GM21528 (cell line): ENCODE measurements around the gene FAM3B.

Experiments used
- ATAC-seq: cut with Tn5 transposase; IDR thresholded peaks from one replicate; pipeline ENCODE4 v1.9.1; 2021; ENCODE audit warnings: mild to moderate bottlenecking, moderate library complexity; ENCODE audit not compliant: unreplicated experiment, low FRiP score

The FAM3B gene

GRCh38 chr21:41318218-41318617 is 1.6 kb downstream of the FAM3B start:
- ATAC-seq = no peak

- ATAC-seq = no peak
Measured at GRCh38 chr21:41319273-41319672, 2.7 kb downstream of the FAM3B start.

GRCh38 chr21:41321211-41321907 is 4.8 kb downstream of the FAM3B start:
- ATAC-seq = no peak

DNA sequence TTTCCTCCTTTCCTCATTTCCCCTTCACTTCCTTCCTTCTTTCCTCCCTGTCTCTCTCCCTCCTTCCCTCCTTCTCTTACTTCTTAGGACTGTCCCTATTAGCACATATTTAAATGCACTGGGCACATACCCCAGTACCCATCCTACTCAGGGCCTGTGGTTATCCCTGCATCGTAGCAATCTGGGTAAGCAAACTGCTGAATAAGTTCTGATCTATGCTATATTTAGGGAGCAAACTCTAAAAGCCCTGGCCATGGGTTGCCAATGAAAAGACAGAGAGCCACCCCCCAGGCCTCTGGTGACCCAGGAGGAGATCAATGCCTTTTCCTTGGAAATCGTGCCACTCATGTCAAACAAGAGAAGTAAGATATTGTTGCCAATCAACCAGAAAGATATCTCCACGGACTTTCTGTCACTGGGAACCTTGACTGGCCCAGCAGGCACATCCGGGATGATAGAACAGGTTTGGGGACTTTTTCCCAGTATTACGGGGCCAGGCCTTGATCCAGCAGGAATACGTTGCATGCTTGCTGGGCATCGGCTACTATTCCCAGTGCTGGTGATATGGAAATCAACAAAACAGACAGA is 5.4 kb downstream of the FAM3B start:
- ATAC-seq = no peak

DNA sequence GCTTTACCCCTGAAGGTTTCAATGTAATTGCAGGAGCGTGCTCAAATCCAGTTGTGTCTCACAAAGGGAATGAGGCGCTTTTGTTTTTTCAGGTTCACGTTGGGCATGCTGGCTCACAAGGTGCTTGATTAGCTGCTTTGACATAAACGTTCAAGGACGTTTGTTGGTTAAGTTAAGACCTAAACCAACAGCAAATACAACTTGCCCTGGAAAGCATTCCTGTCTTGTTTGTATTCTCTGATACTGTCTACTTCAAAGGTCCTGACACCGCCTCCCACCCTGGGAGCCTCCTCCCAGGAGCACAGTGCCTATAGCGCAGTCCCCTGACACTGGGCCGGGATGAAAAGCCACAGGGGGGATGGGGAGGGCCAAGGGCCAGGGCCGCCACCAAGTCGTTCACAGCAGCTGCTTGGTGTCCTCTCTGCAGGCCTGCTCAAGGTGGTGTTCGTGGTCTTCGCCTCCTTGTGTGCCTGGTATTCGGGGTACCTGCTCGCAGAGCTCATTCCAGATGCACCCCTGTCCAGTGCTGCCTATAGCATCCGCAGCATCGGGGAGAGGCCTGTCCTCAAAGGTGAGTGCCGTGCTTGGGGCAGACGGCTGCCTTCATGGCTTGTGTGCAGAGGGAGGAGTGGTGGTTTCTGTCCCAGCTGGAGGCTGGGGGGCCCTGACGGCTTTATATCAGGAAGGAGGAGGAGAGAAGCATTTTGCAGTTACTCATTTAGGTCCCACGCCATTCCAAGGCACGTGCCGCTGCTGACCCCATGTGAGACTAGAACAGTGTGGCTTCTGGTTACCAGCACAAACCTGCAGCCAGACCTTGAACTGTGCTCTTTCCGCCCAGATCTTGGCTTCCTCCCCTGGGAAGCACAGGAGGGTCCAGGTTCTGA is 6.1 kb downstream of the FAM3B start:
- ATAC-seq = no peak

- no peak for ATAC-seq
Measured at GRCh38 chr21:41325138-41325912, 8.7 kb downstream of the FAM3B start.

DNA sequence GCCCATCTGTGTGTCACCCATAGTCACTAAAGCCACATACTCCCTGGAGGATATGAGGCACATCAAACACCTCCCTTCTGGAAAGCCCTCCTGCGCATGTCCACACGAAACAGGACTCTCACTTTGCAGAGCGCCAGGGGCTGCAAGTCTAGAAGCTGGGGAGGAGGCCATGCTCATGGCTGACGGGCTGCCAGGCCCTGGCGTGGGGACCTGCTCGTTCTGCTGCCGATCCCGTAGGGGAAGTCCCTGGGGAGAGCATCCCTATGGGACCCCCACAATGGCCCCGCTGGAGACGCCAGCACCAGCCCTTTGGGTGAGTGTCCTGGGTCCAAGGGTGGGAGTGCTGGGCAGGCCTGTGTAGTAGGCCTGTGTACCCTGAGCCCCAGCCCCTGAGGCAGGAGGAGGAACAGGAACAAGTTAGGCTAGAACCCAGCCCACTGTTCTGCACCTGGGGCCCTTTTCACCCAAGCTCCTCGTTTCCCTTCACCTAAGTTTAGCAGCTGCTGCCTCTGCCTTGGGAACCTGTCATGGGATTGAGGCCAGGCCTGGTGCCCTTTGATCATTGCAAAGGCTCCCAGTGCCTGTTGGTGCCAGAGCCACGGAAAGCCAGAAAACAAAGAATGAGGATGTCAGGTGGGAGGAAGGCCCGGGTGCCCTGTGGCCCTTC is 9.9 kb downstream of the FAM3B start:
- ATAC-seq = no peak

- ATAC-seq = no peak
Measured at GRCh38 chr21:41327753-41328152, 11.2 kb downstream of the FAM3B start.

- ATAC-seq = no peak
Measured at GRCh38 chr21:41328660-41329607, 12.3 kb downstream of the FAM3B start.

GRCh38 chr21:41333752-41334151 is 17.2 kb downstream of the FAM3B start:
- ATAC-seq = no peak

- no peak for ATAC-seq
Measured at GRCh38 chr21:41337515-41337914, 20.9 kb downstream of the FAM3B start.

GRCh38 chr21:41338455-41338854 is 21.9 kb downstream of the FAM3B start:
- no peak for ATAC-seq

DNA sequence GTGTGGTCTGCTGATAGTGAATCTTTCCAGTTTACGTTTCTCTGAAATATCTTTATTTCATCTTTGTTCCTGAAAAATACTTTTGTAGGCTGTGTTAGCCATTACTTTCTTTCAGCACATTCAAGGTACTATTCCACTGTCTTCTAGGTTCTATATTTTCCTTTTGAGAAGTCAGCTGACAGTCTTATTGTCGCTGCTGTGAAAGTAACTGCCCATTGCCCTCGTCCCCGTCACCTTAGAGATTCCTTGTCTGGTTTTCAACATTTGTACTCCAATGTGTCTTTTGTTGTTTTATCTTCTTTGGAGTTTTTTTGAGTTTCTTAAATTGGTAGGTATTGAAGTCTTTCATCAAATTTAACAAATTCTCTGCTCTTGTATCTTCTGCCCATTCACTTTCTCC is 25.4 kb downstream of the FAM3B start:
- no peak for ATAC-seq

DNA sequence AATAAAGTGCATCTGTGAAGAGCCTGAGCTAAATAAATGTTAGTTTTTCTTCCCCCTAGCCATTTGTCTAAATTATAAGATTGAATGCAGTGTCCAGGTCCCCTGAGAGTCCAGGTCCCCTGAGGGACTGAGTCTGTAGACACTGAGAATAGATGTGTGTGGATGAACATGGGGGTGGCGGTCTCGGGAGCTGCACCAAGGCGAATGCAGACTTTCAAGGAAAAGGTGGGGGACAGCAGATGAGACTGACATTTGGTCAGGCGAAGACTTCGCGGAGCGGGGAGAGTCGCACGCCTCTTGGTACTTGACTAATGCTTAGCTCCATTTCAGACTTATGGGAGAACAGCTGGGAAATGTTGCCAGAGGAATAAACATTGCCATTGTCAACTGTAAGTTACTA is 27.5 kb downstream of the FAM3B start:
- ATAC-seq = no peak

DNA sequence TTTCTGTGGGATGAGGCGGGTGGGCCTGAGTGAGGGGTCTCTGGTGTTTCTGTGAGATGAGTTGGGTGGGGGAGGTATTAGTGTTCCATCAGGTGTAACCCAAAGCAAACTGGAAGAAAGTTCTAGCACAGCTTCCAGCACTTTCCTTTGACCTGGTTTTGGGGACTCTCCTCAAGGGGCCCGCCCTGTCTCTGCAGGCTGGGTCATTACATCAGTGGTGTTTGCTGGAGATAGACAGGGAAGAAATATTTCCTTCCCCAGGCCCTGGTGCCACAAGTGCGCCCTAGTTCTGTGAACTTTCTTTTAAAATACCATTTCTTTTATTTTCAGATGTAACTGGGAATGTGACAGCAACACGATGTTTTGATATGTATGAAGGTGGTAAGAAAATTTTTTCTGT is 28.8 kb downstream of the FAM3B start:
- ATAC-seq = no peak

DNA sequence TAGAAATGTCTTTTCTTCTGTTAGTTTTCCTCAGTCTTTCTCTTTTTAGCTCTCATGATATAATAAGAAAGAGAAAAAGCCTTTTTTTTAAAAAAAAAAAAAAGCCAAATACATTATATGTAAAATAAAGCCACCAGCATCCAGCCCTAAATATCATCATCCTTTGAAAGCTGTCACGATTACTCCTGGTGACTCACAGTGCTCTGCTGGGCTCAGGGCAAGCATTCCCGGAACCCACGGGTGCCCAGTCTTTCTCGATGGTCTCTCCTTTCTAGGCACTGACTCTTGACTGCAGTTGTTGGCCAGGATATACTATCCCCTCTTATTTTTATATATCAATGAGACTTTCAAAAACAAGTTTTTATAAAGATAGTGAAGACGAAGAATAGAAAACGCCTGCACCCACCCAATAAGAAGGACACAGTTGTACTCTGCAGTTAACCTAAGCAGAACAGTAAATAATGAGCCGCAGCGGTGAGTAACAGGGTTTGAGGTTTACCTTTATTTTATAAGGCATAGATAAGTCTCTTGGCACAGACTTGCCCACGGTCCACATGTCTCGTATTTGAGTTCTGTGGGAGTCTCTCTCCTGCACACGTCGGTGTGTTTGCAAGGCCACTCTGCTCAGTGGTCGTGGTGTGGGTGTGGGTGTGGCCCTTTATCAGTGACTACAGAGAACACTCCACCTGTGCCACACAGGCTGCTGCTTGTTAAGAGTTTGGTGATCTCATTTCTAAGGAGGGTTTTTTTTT is 29.5 kb downstream of the FAM3B start:
- no peak for ATAC-seq

DNA sequence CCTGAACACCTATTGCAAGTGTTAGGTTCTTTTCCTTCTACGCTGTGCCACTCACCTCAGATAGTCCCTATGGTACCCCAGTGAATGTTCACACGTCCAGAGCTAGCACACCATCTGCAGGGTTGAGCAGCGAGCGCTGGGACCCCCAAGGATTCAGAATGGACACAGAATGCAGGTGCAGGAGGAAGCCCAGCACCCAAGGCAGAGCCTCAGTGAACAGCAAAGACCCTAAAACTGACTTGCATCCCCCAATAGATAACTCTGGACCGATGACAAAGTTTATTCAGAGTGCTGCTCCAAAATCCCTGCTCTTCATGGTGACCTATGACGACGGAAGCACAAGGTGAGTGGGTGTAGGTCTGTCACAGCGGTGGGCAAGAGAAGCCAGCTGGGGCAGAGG is 30.2 kb downstream of the FAM3B start:
- no peak for ATAC-seq

DNA sequence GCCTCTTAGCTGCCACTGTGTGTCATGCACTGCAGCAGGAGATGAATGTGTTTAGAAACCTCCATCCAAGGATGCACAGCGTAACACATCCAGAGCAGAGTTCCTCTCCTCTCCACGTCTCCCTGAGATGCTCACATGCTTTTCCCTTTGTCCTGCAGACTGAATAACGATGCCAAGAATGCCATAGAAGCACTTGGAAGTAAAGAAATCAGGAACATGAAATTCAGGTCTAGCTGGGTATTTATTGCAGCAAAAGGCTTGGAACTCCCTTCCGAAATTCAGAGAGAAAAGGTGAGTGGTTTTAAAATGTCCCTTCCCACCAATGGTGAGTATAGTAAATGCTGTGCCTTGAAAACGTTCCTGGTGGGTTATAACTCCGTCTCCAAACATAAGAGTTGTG is 31.8 kb downstream of the FAM3B start:
- ATAC-seq = no peak
